ENCODE measurements around the gene CCDC121. TPM values are rescaled to one million over a fixed set of nuclear protein-coding genes. Genes with fewer than 3 reads are reported as not detected.

The CCDC121 gene
- total and polyA plus RNA-seq, 9 of the 15 experiments (the other 6 are each of a cell fraction or from before 2014, with no cell fraction given) = 2.2 to 4.7 (median 4.1) TPM

DNA sequence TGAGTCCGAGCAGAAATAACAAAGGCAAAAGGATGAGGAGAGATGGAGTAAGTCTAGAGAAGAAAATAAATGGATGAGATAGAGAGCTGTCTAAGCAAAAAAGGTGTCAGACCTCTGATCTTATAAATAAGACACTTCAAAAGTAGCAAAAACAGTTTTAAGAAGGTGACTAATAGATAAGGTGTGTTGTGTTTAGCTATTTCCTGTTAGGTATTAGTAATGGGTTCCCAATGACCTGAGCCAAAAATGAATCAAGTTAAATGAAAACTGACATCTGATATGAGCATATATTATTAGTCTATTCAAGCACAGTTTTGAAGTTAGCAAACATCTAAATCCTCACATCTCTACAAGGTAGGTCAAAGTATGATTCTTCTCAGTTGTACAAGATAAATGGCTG lies 24.0 kb upstream of the CCDC121 start:
- Histone ChIP-seq H3K4me3 (no peak overlapping the region), H3K9me1 (ENCODE audit: control insufficient read depth, insufficient read depth, low read length) (no peaks in the 10 kb centered on the region), H3K9ac (ENCODE audit: insufficient read depth in 1 of 2, low read depth in 2 of 2, low read length in 2 of 2) (no peak overlapping the region), H3K4me1 (replicated peaks in 1 of 2; ENCODE audit: control insufficient read depth in 2 of 2, insufficient read depth in 2 of 2, low read length in 2 of 2) (peaks cover 0 to 4% of the 10 kb centered on the region in 2 experiments; a peak in 3 of 5 replicates), H3K79me2 (ENCODE audit: control insufficient read depth, insufficient read depth, low read length) (no peaks in the 10 kb centered on the region), H4K20me1 (replicated peaks; ENCODE audit: control insufficient read depth, insufficient read depth, low read length) (no peaks in the 10 kb centered on the region; the same call in 1 of the 2 replicates), H3K36me3 (ENCODE audit: control insufficient read depth, insufficient read depth, low read length) (peaks cover 94% of the 10 kb centered on the region), H3K27me3 (ENCODE audit: control insufficient read depth in 2 of 2, insufficient read depth in 2 of 2, low read length in 2 of 2) (no peaks in the 10 kb centered on the region), H3K4me2 (ENCODE audit: insufficient read depth, low read length) (no peak overlapping the region), H2AFZ (ENCODE audit: low read depth, low read length) (no peak overlapping the region), H3K27ac (ENCODE audit: extremely low read depth, low read depth, low read length) (no peak overlapping the region), H3K9me3 (replicated peaks; ENCODE audit: control insufficient read depth, insufficient read depth, low read depth, low read length) (no peaks in the 10 kb centered on the region)
- 93% methylated on average over 1 of the region's 1 CpG for WGBS (ENCODE audit: insufficient coverage, low coverage, missing lambda C conversion rate)
- POLR2A ChIA-PET = interaction anchor here (1.9 kb wide), 1 partner anchor 11 kb away, joined by 5 read pairs; the partner anchor contains the start of genes SLC4A1AP and SUPT7L
- in situ Hi-C loops (cut with MboI) (no loop called here), intact Hi-C loops (cut with micrococcal nuclease) (no loop called here)
- TF ChIP-seq ZKSCAN3 (CRISPR knock-in tag; IDR thresholded peaks at IDR 0.05) (no peak), POLR2A (conservative IDR thresholded peaks at IDR 0.05) (0 out of 2 replicates have a peak, but pooled peaks have one; percentile 14), CREM (IDR thresholded peaks at IDR 0.05; ENCODE audit: low read depth) (no peak), ESRRB (CRISPR knock-in tag; IDR thresholded peaks at IDR 0.05; ENCODE audit: borderline replicate concordance) (no peak), ZBED1 (IDR thresholded peaks at IDR 0.05) (no peak), POLR3A (IDR thresholded peaks at IDR 0.05; ENCODE audit: borderline replicate concordance, extremely low read depth, insufficient read depth, insufficient read length) (no peak), ZNF197 (CRISPR knock-in tag; IDR thresholded peaks at IDR 0.05; ENCODE audit: low read depth) (no peak)
- TF ChIP-seq, protein P1, sequence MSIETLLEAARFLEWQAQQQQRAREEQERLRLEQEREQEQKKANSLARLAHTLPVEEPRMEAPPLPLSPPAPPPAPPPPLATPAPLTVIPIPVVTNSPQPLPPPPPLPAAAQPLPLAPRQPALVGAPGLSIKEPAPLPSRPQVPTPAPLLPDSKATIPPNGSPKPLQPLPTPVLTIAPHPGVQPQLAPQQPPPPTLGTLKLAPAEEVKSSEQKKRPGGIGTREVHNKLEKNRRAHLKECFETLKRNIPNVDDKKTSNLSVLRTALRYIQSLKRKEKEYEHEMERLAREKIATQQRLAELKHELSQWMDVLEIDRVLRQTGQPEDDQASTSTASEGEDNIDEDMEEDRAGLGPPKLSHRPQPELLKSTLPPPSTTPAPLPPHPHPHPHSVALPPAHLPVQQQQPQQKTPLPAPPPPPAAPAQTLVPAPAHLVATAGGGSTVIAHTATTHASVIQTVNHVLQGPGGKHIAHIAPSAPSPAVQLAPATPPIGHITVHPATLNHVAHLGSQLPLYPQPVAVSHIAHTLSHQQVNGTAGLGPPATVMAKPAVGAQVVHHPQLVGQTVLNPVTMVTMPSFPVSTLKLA (conservative IDR thresholded peaks at IDR 0.05) = no peak
- TF ChIP-seq, protein P2, sequence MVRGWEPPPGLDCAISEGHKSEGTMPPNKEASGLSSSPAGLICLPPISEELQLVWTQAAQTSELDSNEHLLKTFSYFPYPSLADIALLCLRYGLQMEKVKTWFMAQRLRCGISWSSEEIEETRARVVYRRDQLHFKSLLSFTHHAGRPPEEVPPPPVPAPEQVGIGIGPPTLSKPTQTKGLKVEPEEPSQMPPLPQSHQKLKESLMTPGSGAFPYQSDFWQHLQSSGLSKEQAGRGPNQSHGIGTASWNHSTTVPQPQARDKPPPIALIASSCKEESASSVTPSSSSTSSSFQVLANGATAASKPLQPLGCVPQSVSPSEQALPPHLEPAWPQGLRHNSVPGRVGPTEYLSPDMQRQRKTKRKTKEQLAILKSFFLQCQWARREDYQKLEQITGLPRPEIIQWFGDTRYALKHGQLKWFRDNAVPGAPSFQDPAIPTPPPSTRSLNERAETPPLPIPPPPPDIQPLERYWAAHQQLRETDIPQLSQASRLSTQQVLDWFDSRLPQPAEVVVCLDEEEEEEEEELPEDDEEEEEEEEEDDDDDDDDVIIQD (CRISPR knock-in tag; IDR thresholded peaks at IDR 0.05) = no peak
- no TSS peak for BruUV-seq (replicated peaks)
- ATAC-seq (no peak), FAIRE-seq (no peak), DNase-seq (ENCODE audit: extremely low read depth in 1 of 4, low spot score in 3 of 4) (no peak)
- CTCF ChIA-PET (ENCODE audit: low intra/inter-chr PET ratio) = no interaction called here

Measured in K562 (cell line).